WTC11 (cell line): ENCODE results near the gene CTNND2. TPM values are rescaled to one million over a fixed set of nuclear protein-coding genes. Genes with fewer than 3 reads are reported as not detected.

Experiments
- ATAC-seq: fragments of 200-7000 bp; cut with Tn5 transposase; 2 replicates; pipeline ENCODE4 v1.10.0; 2021; ENCODE audit warnings: mild to moderate bottlenecking, moderate library complexity
- CTCF ChIA-PET: fragments of 300-600 bp; sonication (Branson Sonifier 250); formaldehyde crosslinking; loops from one replicate; lab custom pipeline; 2021; ENCODE audit warnings: antibody characterized with exemption; lab: Charles Lee
- POLR2A ChIA-PET: fragments of 350-600 bp; sonication (Branson Sonifier 250); formaldehyde crosslinking; loops from one replicate; lab custom pipeline; 2021; ENCODE audit warnings: antibody characterized with exemption; lab: Charles Lee
- DNase-seq: peaks from one replicate; pipeline ENCODE4 v3.0.0; 2021; ENCODE audit warnings: low spot score
- H3K27ac Mint-ChIP-seq: 2 replicates; pipeline ENCODE4 v1.8.0; 2021; ENCODE audit warnings: mixed read lengths
- H3K27me3 Mint-ChIP-seq: 2 replicates; pipeline ENCODE4 v1.8.0; 2021; ENCODE audit warnings: low read depth, mild to moderate bottlenecking, moderate library complexity, mixed read lengths
- H3K36me3 Mint-ChIP-seq: 2 replicates; pipeline ENCODE4 v1.8.0; 2021; ENCODE audit warnings: mixed read lengths
- H3K4me1 Mint-ChIP-seq: 2 replicates; pipeline ENCODE4 v1.8.0; 2022; ENCODE audit warnings: mixed read lengths
- H3K4me3 Mint-ChIP-seq: 2 replicates; pipeline ENCODE4 v1.8.0; 2021; ENCODE audit warnings: mild to moderate bottlenecking, moderate library complexity, mixed read lengths
- H3K9me3 Mint-ChIP-seq: 2 replicates; pipeline ENCODE4 v1.8.0; 2021; ENCODE audit warnings: mixed read lengths
- ATF6 ChIP-seq: sonication (generic); formaldehyde crosslinking; IDR thresholded peaks from 2 replicates; pipeline ENCODE4 v1.8.1; 2023; ENCODE audit warnings: mild to moderate bottlenecking, missing genetic modification reagents
- E2F1 ChIP-seq: sonication (generic); formaldehyde crosslinking; IDR thresholded peaks from 2 replicates; pipeline ENCODE4 v1.8.0; 2022; ENCODE audit warnings: mild to moderate bottlenecking, missing genetic modification reagents
- EMX1 ChIP-seq: fragments of 250-450 bp; sonication (Bioruptor Pico); IDR thresholded peaks from 2 replicates; pipeline ENCODE4 v1.8.0; 2021; ENCODE audit warnings: mild to moderate bottlenecking
- ERG ChIP-seq: fragments of 250-450 bp; sonication (Bioruptor Pico); IDR thresholded peaks from 2 replicates; pipeline ENCODE4 v1.8.0; 2021; ENCODE audit warnings: mild to moderate bottlenecking
- ETV6 ChIP-seq: sonication (generic); formaldehyde crosslinking; IDR thresholded peaks from 2 replicates; pipeline ENCODE4 v1.8.1; 2022; ENCODE audit warnings: mild to moderate bottlenecking, missing genetic modification reagents
- FOXK1 ChIP-seq: sonication (generic); formaldehyde crosslinking; IDR thresholded peaks from 2 replicates; pipeline ENCODE4 v1.8.0; 2022; ENCODE audit warnings: mild to moderate bottlenecking, moderate library complexity, missing genetic modification reagents
- GTF2I ChIP-seq: fragments of 250-450 bp; sonication (Bioruptor Pico); conservative IDR thresholded peaks from 2 replicates; pipeline ENCODE4 v1.4.0; 2021; ENCODE audit warnings: mild to moderate bottlenecking
- JUN ChIP-seq: sonication (generic); formaldehyde crosslinking; IDR thresholded peaks from 2 replicates; pipeline ENCODE4 v1.8.0; 2023; ENCODE audit warnings: mild to moderate bottlenecking, missing genetic modification reagents
- KAT7 ChIP-seq: sonication (generic); formaldehyde crosslinking; IDR thresholded peaks from 2 replicates; pipeline ENCODE4 v1.8.1; 2023; ENCODE audit warnings: missing genetic modification reagents, mild to moderate bottlenecking, borderline replicate concordance
- MYBL2 ChIP-seq: sonication (generic); formaldehyde crosslinking; IDR thresholded peaks from 2 replicates; pipeline ENCODE4 v1.8.1; 2023; ENCODE audit warnings: mild to moderate bottlenecking, moderate library complexity, missing genetic modification reagents
- PRRX2 ChIP-seq: fragments of 250-450 bp; sonication (Bioruptor Pico); IDR thresholded peaks from 2 replicates; pipeline ENCODE4 v1.8.0; 2021; ENCODE audit warnings: mild to moderate bottlenecking
- RORB ChIP-seq: fragments of 250-450 bp; sonication (Bioruptor Pico); IDR thresholded peaks from 2 replicates; pipeline ENCODE4 v1.9.0; 2021; ENCODE audit warnings: mild to moderate bottlenecking
- SMAD3 ChIP-seq: sonication (generic); formaldehyde crosslinking; IDR thresholded peaks from 2 replicates; pipeline ENCODE4 v1.8.0; 2022; ENCODE audit warnings: missing genetic modification reagents, mild to moderate bottlenecking, borderline replicate concordance
- TEAD1 ChIP-seq: sonication (generic); formaldehyde crosslinking; IDR thresholded peaks from 2 replicates; pipeline ENCODE4 v1.8.0; 2022; ENCODE audit warnings: mild to moderate bottlenecking, missing genetic modification reagents
- ZBTB21 ChIP-seq: sonication (generic); formaldehyde crosslinking; IDR thresholded peaks from 2 replicates; pipeline ENCODE4 v1.8.1; 2023; ENCODE audit warnings: mild to moderate bottlenecking, missing genetic modification reagents, borderline replicate concordance
- ZNF423 ChIP-seq: fragments of 250-450 bp; sonication (Bioruptor Pico); IDR thresholded peaks from 2 replicates; pipeline ENCODE4 v2.1.2; 2022; ENCODE audit warnings: mild to moderate bottlenecking, moderate library complexity
- ZNF512 ChIP-seq: sonication (generic); formaldehyde crosslinking; IDR thresholded peaks from 2 replicates; pipeline ENCODE4 v1.8.1; 2022; ENCODE audit warnings: missing genetic modification reagents, borderline replicate concordance
- ZNF671 ChIP-seq: fragments of 250-450 bp; sonication (Bioruptor Pico); IDR thresholded peaks from 2 replicates; pipeline ENCODE4 v1.8.0; 2021; ENCODE audit warnings: mild to moderate bottlenecking
- total RNA-seq: library from RNA; stranded (reverse); gene quantifications from 3 replicates; pipeline ENCODE4 v1.2.3, GENCODE V29; 2021
- TF ChIP-seq, protein P1 (sequence below): sonication (generic); formaldehyde crosslinking; conservative IDR thresholded peaks from 2 replicates; pipeline ENCODE4 v1.8.1; 2023; ENCODE audit warnings: mild to moderate bottlenecking, low read depth, missing genetic modification reagents, moderate library complexity
- TF ChIP-seq, protein P2 (sequence below): sonication (generic); formaldehyde crosslinking; IDR thresholded peaks from 2 replicates; pipeline ENCODE4 v1.8.0; 2023; ENCODE audit warnings: missing genetic modification reagents

CTNND2 gene
- total RNA-seq, 1 experiment from 2014 or later: 11.9 TPM

DNA sequence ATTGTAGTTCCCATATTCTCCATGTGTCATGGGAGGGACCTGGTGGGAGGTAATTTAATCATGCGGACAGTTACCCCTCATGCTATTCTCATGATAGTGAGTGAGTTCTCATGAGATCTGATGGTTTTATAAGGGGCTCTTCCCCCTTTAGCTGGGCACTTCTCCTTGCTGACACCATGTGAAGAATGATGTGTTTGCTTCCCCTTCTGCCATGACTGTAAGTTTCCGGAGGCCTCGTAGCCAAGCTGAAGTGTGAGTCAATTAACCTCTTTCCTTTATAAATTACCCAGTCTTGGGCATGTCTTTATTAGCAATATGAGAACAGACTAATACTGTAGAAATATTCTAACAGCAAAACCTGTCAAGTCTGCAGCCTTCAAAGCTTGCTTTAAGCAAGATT lies 293.2 kb downstream of the CTNND2 start (continued):
- TF ChIP-seq, protein P1, sequence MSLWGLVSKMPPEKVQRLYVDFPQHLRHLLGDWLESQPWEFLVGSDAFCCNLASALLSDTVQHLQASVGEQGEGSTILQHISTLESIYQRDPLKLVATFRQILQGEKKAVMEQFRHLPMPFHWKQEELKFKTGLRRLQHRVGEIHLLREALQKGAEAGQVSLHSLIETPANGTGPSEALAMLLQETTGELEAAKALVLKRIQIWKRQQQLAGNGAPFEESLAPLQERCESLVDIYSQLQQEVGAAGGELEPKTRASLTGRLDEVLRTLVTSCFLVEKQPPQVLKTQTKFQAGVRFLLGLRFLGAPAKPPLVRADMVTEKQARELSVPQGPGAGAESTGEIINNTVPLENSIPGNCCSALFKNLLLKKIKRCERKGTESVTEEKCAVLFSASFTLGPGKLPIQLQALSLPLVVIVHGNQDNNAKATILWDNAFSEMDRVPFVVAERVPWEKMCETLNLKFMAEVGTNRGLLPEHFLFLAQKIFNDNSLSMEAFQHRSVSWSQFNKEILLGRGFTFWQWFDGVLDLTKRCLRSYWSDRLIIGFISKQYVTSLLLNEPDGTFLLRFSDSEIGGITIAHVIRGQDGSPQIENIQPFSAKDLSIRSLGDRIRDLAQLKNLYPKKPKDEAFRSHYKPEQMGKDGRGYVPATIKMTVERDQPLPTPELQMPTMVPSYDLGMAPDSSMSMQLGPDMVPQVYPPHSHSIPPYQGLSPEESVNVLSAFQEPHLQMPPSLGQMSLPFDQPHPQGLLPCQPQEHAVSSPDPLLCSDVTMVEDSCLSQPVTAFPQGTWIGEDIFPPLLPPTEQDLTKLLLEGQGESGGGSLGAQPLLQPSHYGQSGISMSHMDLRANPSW (CRISPR knock-in tag): no peak
- TF ChIP-seq ERG (no peak), FOXK1 (no peak)

DNA sequence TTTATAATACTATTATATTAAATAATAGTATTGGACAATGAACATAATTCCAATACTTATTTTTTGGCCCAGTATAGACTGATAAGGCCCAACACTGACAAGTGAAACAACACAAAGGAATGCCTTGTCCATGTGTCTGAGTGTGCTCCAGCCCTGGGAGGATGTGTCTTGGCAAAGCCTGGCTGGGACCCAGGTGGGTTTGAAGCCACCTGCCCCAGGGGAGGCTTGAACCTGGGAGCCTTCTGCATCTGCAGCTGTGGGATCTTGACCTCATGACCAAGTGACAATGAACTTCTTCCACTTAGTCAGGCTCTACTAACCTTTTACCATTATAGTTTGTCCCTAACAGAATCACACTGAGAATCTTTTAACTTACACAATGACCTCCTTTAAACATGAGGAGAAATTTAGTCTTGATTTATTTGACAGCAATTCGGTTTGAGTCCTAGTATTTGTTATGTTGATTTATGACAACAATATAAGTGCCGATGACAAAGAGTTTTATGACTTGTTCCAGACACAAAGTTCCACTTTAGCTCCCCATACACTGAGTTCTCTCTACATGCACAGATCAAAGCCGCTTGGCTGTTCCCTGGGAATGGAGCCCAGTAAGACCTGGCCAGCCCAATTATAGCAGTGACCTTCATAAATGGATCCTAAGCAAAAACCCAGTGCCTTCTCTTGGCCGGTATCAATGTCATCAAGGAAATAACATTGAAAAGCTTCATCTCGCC lies 294.5 kb downstream of the CTNND2 start:
- ATAC-seq: no peak
- CTCF ChIA-PET: interaction anchor here (1.1 kb wide), 1 partner anchor 10 kb away, joined by 3 read pairs; no protein-coding TSS in a partner anchor
- DNase-seq: no peak
- no peaks in the 10 kb centered on the region for H3K27me3 Mint-ChIP-seq
- H3K9me3 Mint-ChIP-seq: no peaks in the 10 kb centered on the region
- H3K4me1 Mint-ChIP-seq: no peaks in the 10 kb centered on the region
- POLR2A ChIA-PET: no interaction called here
- H3K27ac Mint-ChIP-seq: no peak overlapping the region
- TF ChIP-seq JUN (CRISPR knock-in tag) (no peak), E2F1 (CRISPR knock-in tag) (no peak), ERG (no peak), PRRX2 (CRISPR knock-in tag) (no peak), ATF6 (no peak), SMAD3 (CRISPR knock-in tag) (no peak), ETV6 (CRISPR knock-in tag) (no peak), MYBL2 (CRISPR knock-in tag) (no peak)
- no peak overlapping the region for H3K4me3 Mint-ChIP-seq
- no peaks in the 10 kb centered on the region for H3K36me3 Mint-ChIP-seq

DNA sequence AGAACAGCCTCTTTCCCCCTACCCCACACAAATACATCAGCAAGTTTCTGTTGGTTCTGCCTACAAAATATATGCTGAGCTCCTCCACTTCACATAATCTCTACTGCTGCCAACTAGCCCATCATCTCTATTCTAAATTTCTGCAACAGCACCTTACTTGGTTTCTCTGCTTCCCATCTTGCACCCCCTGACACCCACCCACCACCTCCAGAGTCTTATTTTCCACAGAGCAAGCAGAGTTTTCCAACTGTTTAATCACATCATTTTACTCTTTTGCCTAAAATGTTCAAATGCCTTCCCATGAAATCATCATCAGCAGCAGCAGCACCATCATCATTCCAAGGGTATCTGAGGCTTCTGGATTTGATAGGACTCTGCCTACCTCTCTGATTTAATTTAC lies 295.7 kb downstream of the CTNND2 start:
- H3K27me3 Mint-ChIP-seq: no peaks in the 10 kb centered on the region
- ChIA-PET CTCF (no interaction called here), POLR2A (interaction anchor here (0.6 kb wide), 1 partner anchor 1089 kb away, joined by 4 read pairs; no protein-coding TSS in a partner anchor)
- H3K4me3 Mint-ChIP-seq: no peak overlapping the region
- no peaks in the 10 kb centered on the region for H3K4me1 Mint-ChIP-seq
- ATAC-seq: no peak
- DNase-seq: no peak
- H3K9me3 Mint-ChIP-seq: no peaks in the 10 kb centered on the region
- no peaks in the 10 kb centered on the region for H3K36me3 Mint-ChIP-seq
- no peak overlapping the region for H3K27ac Mint-ChIP-seq
- TF ChIP-seq ZNF423 (CRISPR knock-in tag) (no peak), GTF2I (no peak), ZNF671 (CRISPR knock-in tag) (no peak), RORB (CRISPR knock-in tag) (no peak), ZBTB21 (CRISPR knock-in tag) (no peak), KAT7 (CRISPR knock-in tag) (no peak), ZNF512 (CRISPR knock-in tag) (no peak), SMAD3 (CRISPR knock-in tag) (no peak), ATF6 (no peak), EMX1 (CRISPR knock-in tag) (no peak), TEAD1 (CRISPR knock-in tag) (no peak)
- TF ChIP-seq, protein P2, sequence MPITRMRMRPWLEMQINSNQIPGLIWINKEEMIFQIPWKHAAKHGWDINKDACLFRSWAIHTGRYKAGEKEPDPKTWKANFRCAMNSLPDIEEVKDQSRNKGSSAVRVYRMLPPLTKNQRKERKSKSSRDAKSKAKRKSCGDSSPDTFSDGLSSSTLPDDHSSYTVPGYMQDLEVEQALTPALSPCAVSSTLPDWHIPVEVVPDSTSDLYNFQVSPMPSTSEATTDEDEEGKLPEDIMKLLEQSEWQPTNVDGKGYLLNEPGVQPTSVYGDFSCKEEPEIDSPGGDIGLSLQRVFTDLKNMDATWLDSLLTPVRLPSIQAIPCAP (CRISPR knock-in tag): no peak
